GM12892 (cell line): ENCODE results near the gene RBM39.

Experiments
- POLR2A ChIP-seq: IDR thresholded peaks from 2 replicates; pipeline ENCODE4 v1.6.1; 2011; ENCODE audit warnings: low read depth, low read length, control low read depth
- POLR2AphosphoS5 ChIP-seq: IDR thresholded peaks from 2 replicates; pipeline ENCODE4 v1.6.1; 2011; ENCODE audit warnings: low read depth, low read length, control low read depth
- TAF1 ChIP-seq: IDR thresholded peaks from 2 replicates; pipeline ENCODE4 v1.6.1; 2011; ENCODE audit warnings: low read depth, mild to moderate bottlenecking, control low read depth, low read length, borderline replicate concordance

DNA sequence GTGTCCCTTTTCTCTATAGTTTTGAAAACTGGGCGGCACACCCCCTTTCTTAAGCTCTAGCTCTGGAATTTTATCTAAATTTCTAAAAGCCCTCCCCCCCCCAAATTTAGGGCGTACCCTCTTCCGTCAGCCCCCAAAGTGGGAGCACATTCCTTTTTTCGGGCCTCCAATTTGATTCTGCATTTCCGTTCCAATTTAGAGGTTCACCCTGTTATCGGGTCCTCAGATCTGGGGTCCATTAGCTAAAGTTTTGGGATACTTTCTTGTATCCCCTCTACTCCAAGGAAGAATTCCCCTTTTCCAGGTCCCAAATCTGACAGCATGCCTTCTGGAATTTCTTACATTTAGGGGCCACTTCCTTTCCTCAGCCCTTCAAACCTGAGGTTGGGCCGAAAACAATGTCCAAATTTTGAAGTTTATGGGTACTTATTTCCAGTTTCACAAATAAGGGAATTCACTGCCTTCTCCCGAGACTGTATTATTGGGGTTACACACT, 30.6 kb upstream of the RBM39 start:
- TF ChIP-seq POLR2A (no peak), POLR2AphosphoS5 (no peak), TAF1 (no peak)
